ENCODE measurements around the gene IKBKE. TPM values are rescaled to one million over a fixed set of nuclear protein-coding genes. Genes with fewer than 3 reads are reported as not detected.

Gene IKBKE
- total RNA-seq, 1 experiment from 2014 or later: 5.1 TPM

- no peak overlapping the region for H2AFZ ChIP-seq (ENCODE audit: low read depth, low read length, poor library complexity, severe bottlenecking)
- RAD21 ChIA-PET (ENCODE audit: low non-redundant PET in 1 of 2, low total read pairs in 2 of 2, uncharacterized antibody in 2 of 2, unreplicated experiment in 2 of 2): interaction anchor here (0.8 to 2.2 kb wide), 4 partner anchors 92 to 491 kb away, joined by 3 to 10 read pairs (median 6); no protein-coding TSS in a partner anchor
- TF ChIP-seq RAD21 (IDR thresholded peaks at IDR 0.05; ENCODE audit: low read depth) (no peak), CBX3 (IDR thresholded peaks at IDR 0.05; ENCODE audit: low read depth) (no peak), CEBPB (IDR thresholded peaks at IDR 0.05; ENCODE audit: low read depth) (no peak), EZH2 (IDR thresholded peaks at IDR 0.05) (no peak), REST (IDR thresholded peaks at IDR 0.05; ENCODE audit: low read depth) (no peak), SIN3A (IDR thresholded peaks at IDR 0.05; ENCODE audit: low read depth) (no peak), TCF7L2 (IDR thresholded peaks at IDR 0.05; ENCODE audit: borderline replicate concordance, extremely low read depth, insufficient read depth, insufficient read length) (no peak)
- no peaks in the 10 kb centered on the region for H3K27me3 ChIP-seq (ENCODE audit: insufficient read depth, low read length)
- ATAC-seq (no peak), DNase-seq (ENCODE audit: low read depth, low spot score) (no peak)
- BruUV-seq (replicated peaks): no TSS peak
- no peaks in the 10 kb centered on the region for H3K9me2 ChIP-seq (ENCODE audit: insufficient read depth)
- CTCF ChIA-PET: interaction anchor here (0.6 to 5.5 kb wide), 16 partner anchors 8 to 491 kb away, joined by 3 to 96 read pairs (median 7); partner anchors contain the start of genes DYRK3, EIF2D and IKBKE
- peaks cover 0 to under 1% of the 10 kb centered on the region in 2 experiments; a peak in 1 of 4 replicates for H3K4me1 ChIP-seq (ENCODE audit: control insufficient read depth in 1 of 2, insufficient read depth in 2 of 2, low read length in 2 of 2)
- no peaks in the 10 kb centered on the region for H3K9me3 ChIP-seq (ENCODE audit: control insufficient read depth in 1 of 2, insufficient read depth in 1 of 2, low read depth in 1 of 2, low read length in 2 of 2)
- no peak overlapping the region for H3K4me3 ChIP-seq (replicated peaks in 1 of 2; ENCODE audit: low read depth in 1 of 2, low read length in 2 of 2)
- H3K36me3 ChIP-seq (ENCODE audit: control insufficient read depth in 1 of 2, insufficient read depth in 2 of 2, low read length in 2 of 2): no peaks in the 10 kb centered on the region
- no peak overlapping the region for H3K4me2 ChIP-seq (ENCODE audit: low read length)
- H3K79me2 ChIP-seq (ENCODE audit: insufficient read depth, low read length): no peaks in the 10 kb centered on the region
- H3K9ac ChIP-seq (ENCODE audit: low read length): no peak overlapping the region
- POLR2A ChIA-PET: no interaction called here
- no peaks in the 10 kb centered on the region for H4K20me1 ChIP-seq (ENCODE audit: insufficient read depth)
- intact Hi-C loops (cut with micrococcal nuclease): loop anchor here (1.0 to 5.0 kb wide), 4 partner anchors 54 to 491 kb away; no protein-coding TSS in a partner anchor
- H3K27ac ChIP-seq (ENCODE audit: low read depth, low read length): no peak overlapping the region
These were observed 20.6 kb downstream of the IKBKE start for GRCh38 chr1:206490771-206491405.
